SU-DHL-6 (cell line): ENCODE results near the gene TSPYL1.
A peak's percentile ranks its signal among the peaks of the same experiment; 100 is the strongest.

Source experiments
- H2AFZ ChIP-seq: fragments of 200-600 bp; sonication (generic); 2 replicates; pipeline ENCODE4 v1.6.1; 2014; ENCODE audit warnings: low read depth, mild to moderate bottlenecking, moderate library complexity, mixed read lengths, antibody characterized with exemption, low read length; ENCODE audit not compliant: severe bottlenecking
- H3F3A ChIP-seq: fragments of 200-600 bp; shearing (Covaris generic); 2 replicates; pipeline ENCODE4 v1.6.0; 2016; ENCODE audit warnings: antibody characterized with exemption, mild to moderate bottlenecking; ENCODE audit not compliant: insufficient read depth
- H3K27ac ChIP-seq: fragments of 200-600 bp; sonication (generic); 2 replicates; pipeline ENCODE4 v1.5.1; 2016; ENCODE audit warnings: low read depth, mild to moderate bottlenecking, low read length, moderate library complexity, mixed read lengths
- H3K27me3 ChIP-seq: fragments of 200-600 bp; sonication (generic), shearing (Covaris generic); 2 replicates; pipeline ENCODE4 v1.6.0; 2014; ENCODE audit warnings: mild to moderate bottlenecking, low read length
- H3K36me3 ChIP-seq: fragments of 200-600 bp; sonication (generic); 2 replicates; pipeline ENCODE4 v1.6.1; 2014; ENCODE audit warnings: mild to moderate bottlenecking, low read length, mixed read lengths
- H3K4me2 ChIP-seq: fragments of 300-600, 200-600 bp; shearing (Covaris generic), sonication (generic); 2 replicates; pipeline ENCODE4 v1.6.0; 2014; ENCODE audit warnings: low read length, low read depth, mild to moderate bottlenecking; ENCODE audit not compliant: poor library complexity, severe bottlenecking
- H3K4me3 ChIP-seq: fragments of 200-600 bp; sonication (generic); 2 replicates; pipeline ENCODE4 v1.5.1; 2014; ENCODE audit warnings: antibody characterized with exemption, low read length, mild to moderate bottlenecking, mixed read lengths; ENCODE audit not compliant: insufficient read depth, poor library complexity, severe bottlenecking
- H3K79me2 ChIP-seq: fragments of 200-600 bp; sonication (generic); 2 replicates; pipeline ENCODE4 v1.6.1; 2014; ENCODE audit warnings: mild to moderate bottlenecking, low read length, moderate library complexity; ENCODE audit not compliant: insufficient read depth
- H3K9ac ChIP-seq: fragments of 200-600 bp; sonication (generic); 2 replicates; pipeline ENCODE4 v1.7.0; 2014; ENCODE audit warnings: mild to moderate bottlenecking, low read length
- H3K9me2 ChIP-seq: fragments of 200-600 bp; sonication (generic); replicated peaks from 2 replicates; pipeline ENCODE4 v1.6.1; 2014; ENCODE audit warnings: low read length; ENCODE audit not compliant: insufficient read depth
- H3K9me3 ChIP-seq: fragments of 200-600 bp; sonication (generic); 2 replicates; pipeline ENCODE4 v1.6.1; 2014; ENCODE audit warnings: low read length, mixed read lengths; ENCODE audit not compliant: insufficient read depth
- H4K20me1 ChIP-seq: fragments of 200-600 bp; sonication (generic); 2 replicates; pipeline ENCODE4 v1.6.1; 2014; ENCODE audit warnings: low read depth, mild to moderate bottlenecking, antibody characterized with exemption, low read length, moderate library complexity, mixed read lengths
- CTCF ChIP-seq: fragments of 200-600 bp; sonication (generic); IDR thresholded peaks from one replicate; pipeline ENCODE4 v1.5.1; 2017; ENCODE audit warnings: antibody characterized with exemption, mild to moderate bottlenecking, low read length, moderate library complexity; ENCODE audit not compliant: insufficient read depth, poor library complexity, severe bottlenecking
- EZH2phosphoT487 ChIP-seq: fragments of 200-600 bp; sonication (generic), shearing (Covaris generic); conservative IDR thresholded peaks from 2 replicates; pipeline ENCODE4 v1.6.1; 2018; ENCODE audit warnings: mild to moderate bottlenecking, antibody characterized with exemption, low read length, moderate library complexity, mixed read lengths

Gene TSPYL1

GRCh38 chr6:116253505-116254296 is 26.0 kb downstream of the TSPYL1 start, which contains the start of gene TSPYL4:
TSPYL4 (minus strand) TSS chr6:116254075; CDS start chr6:116254008, 67 bp downstream.
- H3F3A ChIP-seq, result no peaks in the 10 kb centered on the region
- no peaks in the 10 kb centered on the region for H3K79me2 ChIP-seq
- TF ChIP-seq EZH2phosphoT487, result no peak
- TF ChIP-seq CTCF, result no peak

GRCh38 chr6:116253188-116253504 is 26.6 kb downstream of the TSPYL1 start:
- H3K27ac ChIP-seq, result no peak overlapping the region
- peak overlapping the region; percentile 91 for H2AFZ ChIP-seq

More at GRCh38 chr6:116253505-116254296, 26.0 kb downstream of the TSPYL1 start, which contains the start of gene TSPYL4:
- Histone ChIP-seq H3K4me3 (peak within 1 kb of the TSS; percentile 68), H3K36me3 (no peaks in the 10 kb centered on the region), H3K9me3 (no peaks in the 10 kb centered on the region), H3K9ac (peak within 1 kb of the TSS; percentile 74), H3K9me2 (no peaks in the 10 kb centered on the region), H4K20me1 (no peaks in the 10 kb centered on the region), H3K4me2 (peak within 1 kb of the TSS; percentile 92), H3K27me3 (no peaks in the 10 kb centered on the region), H2AFZ (peak within 1 kb of the TSS; percentile 91), H3K27ac (no peak within 1 kb of the TSS; the same call in 1 of the 2 replicates)

GRCh38 chr6:116251568-116252384 is 28.0 kb downstream of the TSPYL1 start:
- peak overlapping the region; percentile 92 for H3K4me2 ChIP-seq
- H3K9me3 ChIP-seq, result no peaks in the 10 kb centered on the region
- no peaks in the 10 kb centered on the region for H3K27me3 ChIP-seq
- H3K36me3 ChIP-seq, result no peaks in the 10 kb centered on the region
- H3K27ac ChIP-seq, result no peak overlapping the region
- H3K4me3 ChIP-seq, result no peak overlapping the region
- TF ChIP-seq EZH2phosphoT487 (no peak), CTCF (no peak)
- no peaks in the 10 kb centered on the region for H4K20me1 ChIP-seq
- H3F3A ChIP-seq, result no peaks in the 10 kb centered on the region
- H3K9ac ChIP-seq, result no peak overlapping the region
- H3K9me2 ChIP-seq, result no peaks in the 10 kb centered on the region
- H3K79me2 ChIP-seq, result no peaks in the 10 kb centered on the region
- no peak overlapping the region for H2AFZ ChIP-seq

More at GRCh38 chr6:116253188-116253504, 26.6 kb downstream of the TSPYL1 start:
- Histone ChIP-seq H4K20me1 (no peaks in the 10 kb centered on the region), H3K79me2 (no peaks in the 10 kb centered on the region), H3F3A (no peaks in the 10 kb centered on the region), H3K27me3 (no peaks in the 10 kb centered on the region), H3K9me2 (no peaks in the 10 kb centered on the region), H3K4me2 (peak overlapping the region; percentile 92), H3K4me3 (peak overlapping the region; percentile 68), H3K9me3 (no peaks in the 10 kb centered on the region), H3K9ac (peak overlapping the region; percentile 74), H3K36me3 (no peaks in the 10 kb centered on the region)
- TF ChIP-seq EZH2phosphoT487 (no peak), CTCF (no peak)
